Aorta (tissue), 5 donors: ENCODE data around the gene PDZD4. TPM values are rescaled to one million over a fixed set of nuclear protein-coding genes. Genes with fewer than 3 reads are reported as not detected.

Experiments
- ATAC-seq: fragments of 200-7000 bp; cut with Tn5 transposase; one replicate; pipeline ENCODE4 v1.9.1; 2022; ENCODE audit warnings: moderate library complexity; ENCODE audit not compliant: low FRiP score
- DNase-seq, 2 donors: peaks; one replicate each; pipeline ENCODE4 v3.0.0-alpha.2; 2020
- H3K27ac ChIP-seq, 2 donors: one replicate each; pipeline ENCODE4 v1.5.1; 2013; ENCODE audit warnings: low read length in 2 of 2, mild to moderate bottlenecking in 2 of 2, moderate library complexity in 2 of 2, control low read depth in 1 of 2, inconsistent platforms in 1 of 2, low read depth in 1 of 2
- H3K27me3 ChIP-seq, 2 donors: one replicate each; pipeline ENCODE4 v1.6.1; 2013; ENCODE audit warnings: control low read depth in 1 of 2, low read length in 1 of 2, mild to moderate bottlenecking in 1 of 2, moderate library complexity in 1 of 2; ENCODE audit not compliant: insufficient read depth in 2 of 2, control insufficient read depth in 1 of 2
- H3K36me3 ChIP-seq, 2 donors: one replicate each; pipeline ENCODE4 v1.6.1; 2013; ENCODE audit warnings: control low read depth in 1 of 2, low read length in 1 of 2, mild to moderate bottlenecking in 1 of 2; ENCODE audit not compliant: insufficient read depth in 2 of 2, control insufficient read depth in 1 of 2
- H3K4me1 ChIP-seq, 2 donors: one replicate each; pipeline ENCODE4 v1.6.1; 2013; ENCODE audit warnings: low read length in 2 of 2, control low read depth in 1 of 2, mild to moderate bottlenecking in 1 of 2, moderate library complexity in 1 of 2; ENCODE audit not compliant: insufficient read depth in 2 of 2, control insufficient read depth in 1 of 2
- H3K4me3 ChIP-seq, 2 donors: one replicate each; pipeline ENCODE4 v1.5.1; 2013; ENCODE audit warnings: low read length in 2 of 2, control low read depth in 1 of 2, mild to moderate bottlenecking in 1 of 2
- H3K9me3 ChIP-seq: one replicate; pipeline ENCODE4 v1.6.1; 2013; ENCODE audit warnings: mild to moderate bottlenecking, low read length; ENCODE audit not compliant: control insufficient read depth
- WGBS, 2 donors: extraction: QIAGEN DNeasy Blood & Tissue Kit; methylation state at CpG; one replicate each; pipeline ENCODE4 v1.1.7; 2013; 5-methylcytosine and 5-hydroxymethylcytosine counted together
- intact Hi-C, 2 donors: fragments of 100-400 bp; cut with DNase I; formaldehyde crosslinking; loops; one replicate each; pipeline versions ENCODE4 v1.14.2 to v1.15.0; 2022
- polyA plus RNA-seq, 2 donors: library from polyadenylated mRNA; stranded (reverse); fragments of 200-250 nt; gene quantifications; one replicate each; pipeline ENCODE4 v1.2.3, GENCODE V29; 2013
- total RNA-seq, 2 donors: library from RNA; stranded (reverse); fragmentation: NEBNext Ultra II Directional; extraction: Animal tissue kit (Norgen Biotek cat#: 25700); gene quantifications; one replicate each; pipeline ENCODE4 v1.2.1, GENCODE V29; 2021
- donor health status: healthy with polysubstance abuse.
- donor health status: Bipolar disorder and iron deficiency.
- donor health status: DM: no; HTN: no; CAD: no.
- donor health status: DM: no; HTN: no; CAD: no.
- donor health status: DM: yes; HTN: yes; CAD: no.

Gene PDZD4
- total and polyA plus RNA-seq, 4 donors, result 4.4 to 27.3 (median 15.6) TPM

DNA sequence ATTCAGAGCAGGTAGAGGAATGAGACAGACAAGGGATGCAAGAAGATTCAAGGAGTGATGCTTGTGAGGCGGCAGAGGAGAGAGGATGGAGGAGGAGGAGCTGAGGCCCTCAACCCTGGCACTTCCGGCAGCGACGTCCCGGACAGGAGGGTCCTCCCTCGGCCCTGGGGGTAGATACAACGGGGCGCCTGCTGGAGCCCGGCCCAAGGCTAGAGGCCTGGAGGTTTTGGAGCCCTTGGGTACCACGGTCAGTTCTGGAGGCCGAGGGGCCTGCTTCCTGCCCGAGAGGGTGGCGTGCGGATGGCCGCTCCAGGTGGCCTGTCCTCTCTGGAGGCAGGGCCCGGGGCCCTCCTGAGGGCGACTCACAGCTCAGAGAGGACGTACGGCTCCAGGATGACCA is 22.4 kb downstream of the PDZD4 start:
- Histone ChIP-seq H3K27ac (no peak overlapping the region), H3K27me3 (no peaks in the 10 kb centered on the region), H3K9me3 (no peaks in the 10 kb centered on the region), H3K4me3 (no peak overlapping the region), H3K36me3 (no peaks in the 10 kb centered on the region), H3K4me1 (no peaks in the 10 kb centered on the region)
- DNase-seq (no peak), ATAC-seq (no peak)
- intact Hi-C loops, result no loop called here
- 93 to 94% methylated on average over 18 to 19 of the region's 19 CpGs for WGBS, 2 donors

DNA sequence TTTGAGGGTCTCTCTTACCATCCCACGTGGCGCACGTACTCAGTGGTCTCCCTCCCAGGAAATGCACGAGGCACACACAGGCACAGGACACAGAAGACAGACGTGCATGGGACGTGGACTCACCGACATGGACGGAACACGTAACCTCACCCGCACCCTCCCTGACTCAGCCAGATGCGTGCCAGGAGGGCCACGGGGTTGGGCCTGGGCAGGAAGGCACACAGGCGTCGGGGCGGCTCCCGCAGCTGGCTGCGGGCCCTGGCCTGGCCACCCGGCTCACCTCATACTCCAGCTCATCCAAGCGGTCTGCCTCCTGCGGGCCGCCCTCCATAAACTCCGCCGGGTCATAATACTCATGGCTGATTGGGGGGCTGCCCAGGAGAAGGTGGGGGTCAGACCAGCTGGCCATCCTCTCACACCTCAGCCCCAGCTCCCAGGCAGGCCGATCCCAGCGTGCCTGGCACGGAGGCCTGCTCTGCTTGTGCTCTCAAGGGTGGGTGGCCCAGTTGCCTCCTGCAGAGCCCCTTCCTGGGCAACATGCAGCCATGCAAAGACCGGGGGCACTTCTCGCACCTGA is 23.3 kb downstream of the PDZD4 start:
- H3K4me1 ChIP-seq, result no peaks in the 10 kb centered on the region
- no peak for ATAC-seq
- H3K27me3 ChIP-seq, result no peaks in the 10 kb centered on the region
- no peak overlapping the region for H3K4me3 ChIP-seq
- WGBS, 2 donors, result 94 to 95% methylated on average over 26 to 28 of the region's 28 CpGs
- no peak overlapping the region for H3K27ac ChIP-seq
- H3K36me3 ChIP-seq, result no peaks in the 10 kb centered on the region
- DNase-seq, result no peak
- no peaks in the 10 kb centered on the region for H3K9me3 ChIP-seq
- intact Hi-C loops, result no loop called here

DNA sequence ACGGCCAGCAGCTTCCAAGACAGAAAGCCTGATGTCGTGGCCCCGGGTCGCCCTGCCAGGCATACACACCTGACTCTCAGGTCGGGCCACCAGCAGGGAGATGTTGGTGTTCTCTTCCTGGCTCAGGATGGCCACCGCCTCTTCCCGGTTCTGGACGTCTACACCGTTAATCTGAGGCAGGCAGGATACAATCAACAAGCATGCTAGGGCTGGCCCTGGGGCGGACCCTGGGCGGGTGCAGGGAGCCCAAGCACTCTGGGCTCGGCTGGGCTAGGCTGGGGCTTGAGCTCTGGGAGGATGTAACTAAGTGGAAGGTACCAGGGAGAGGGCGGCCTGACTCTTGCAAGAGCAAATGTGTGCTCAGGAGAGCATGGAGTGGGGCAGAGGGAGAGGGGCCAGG is 24.9 kb downstream of the PDZD4 start:
- H3K27me3 ChIP-seq, result no peaks in the 10 kb centered on the region
- WGBS, 2 donors, result 88 to 95% methylated on average over 13 of the region's 13 CpGs
- no peak for DNase-seq
- no peak overlapping the region for H3K27ac ChIP-seq
- H3K4me3 ChIP-seq, result no peak overlapping the region
- no peaks in the 10 kb centered on the region for H3K36me3 ChIP-seq
- no peak for ATAC-seq
- no peaks in the 10 kb centered on the region for H3K4me1 ChIP-seq
- no peaks in the 10 kb centered on the region for H3K9me3 ChIP-seq
- intact Hi-C loops, result no loop called here

DNA sequence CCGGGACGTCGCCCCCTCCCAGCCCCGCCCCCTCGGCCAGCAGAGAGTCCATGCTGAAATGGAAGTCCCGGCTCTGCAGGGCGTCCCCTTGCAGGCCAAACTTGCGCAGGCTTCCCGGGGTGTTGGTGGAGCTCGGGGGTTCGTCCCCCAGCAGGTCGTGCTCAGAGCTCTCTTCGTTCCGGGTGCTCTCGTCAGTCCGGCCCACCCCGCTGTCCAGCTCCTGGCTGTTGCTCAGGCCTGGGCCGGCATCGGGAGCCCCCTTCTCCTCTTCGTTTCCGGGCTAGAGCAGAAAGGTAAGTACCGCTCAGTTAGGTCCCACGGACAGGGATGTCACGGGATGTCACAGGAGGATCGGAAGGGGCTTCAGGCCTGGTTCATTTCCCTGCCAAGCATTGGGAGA is 25.7 kb downstream of the PDZD4 start:
- DNase-seq, result no peak
- Histone ChIP-seq H3K27me3 (no peaks in the 10 kb centered on the region), H3K4me1 (no peaks in the 10 kb centered on the region), H3K9me3 (no peaks in the 10 kb centered on the region), H3K36me3 (no peaks in the 10 kb centered on the region), H3K27ac (no peak overlapping the region), H3K4me3 (no peak overlapping the region)
- ATAC-seq, result no peak
- 93 to 94% methylated on average over 24 to 25 of the region's 25 CpGs for WGBS, 2 donors
- intact Hi-C loops, result no loop called here

DNA sequence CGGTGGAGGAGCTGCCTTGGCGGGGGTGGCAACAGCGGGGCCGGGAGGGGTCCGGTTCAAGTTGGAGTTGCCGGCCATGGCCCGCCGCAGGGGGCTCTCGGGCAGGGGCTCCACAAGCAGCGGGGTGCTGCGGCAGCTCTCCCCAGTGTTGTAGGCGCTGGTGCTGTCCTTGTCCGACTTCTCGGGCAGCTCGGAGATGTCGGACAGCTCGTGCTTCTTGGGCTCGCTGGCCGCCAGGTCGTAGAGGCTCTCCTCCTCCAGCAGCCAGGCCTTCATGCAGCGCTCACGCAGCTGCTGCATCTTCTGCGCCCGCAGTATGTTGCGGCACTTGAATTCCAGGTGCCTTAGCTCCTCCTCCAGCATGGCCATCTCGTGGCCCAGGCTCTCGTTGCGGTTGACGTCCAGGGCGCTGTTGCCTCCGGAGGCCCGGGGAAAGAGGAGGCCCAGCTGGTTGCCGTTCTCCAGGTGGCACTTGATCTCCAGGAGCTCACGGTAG is 26.2 kb downstream of the PDZD4 start:
- Histone ChIP-seq H3K36me3 (no peaks in the 10 kb centered on the region), H3K9me3 (no peaks in the 10 kb centered on the region), H3K4me1 (no peaks in the 10 kb centered on the region), H3K27me3 (no peaks in the 10 kb centered on the region), H3K4me3 (no peak overlapping the region), H3K27ac (no peak overlapping the region)
- intact Hi-C loops, result no loop called here
- 96 to 97% methylated on average over 34 of the region's 34 CpGs for WGBS, 2 donors
- DNase-seq, result no peak
- no peak for ATAC-seq

DNA sequence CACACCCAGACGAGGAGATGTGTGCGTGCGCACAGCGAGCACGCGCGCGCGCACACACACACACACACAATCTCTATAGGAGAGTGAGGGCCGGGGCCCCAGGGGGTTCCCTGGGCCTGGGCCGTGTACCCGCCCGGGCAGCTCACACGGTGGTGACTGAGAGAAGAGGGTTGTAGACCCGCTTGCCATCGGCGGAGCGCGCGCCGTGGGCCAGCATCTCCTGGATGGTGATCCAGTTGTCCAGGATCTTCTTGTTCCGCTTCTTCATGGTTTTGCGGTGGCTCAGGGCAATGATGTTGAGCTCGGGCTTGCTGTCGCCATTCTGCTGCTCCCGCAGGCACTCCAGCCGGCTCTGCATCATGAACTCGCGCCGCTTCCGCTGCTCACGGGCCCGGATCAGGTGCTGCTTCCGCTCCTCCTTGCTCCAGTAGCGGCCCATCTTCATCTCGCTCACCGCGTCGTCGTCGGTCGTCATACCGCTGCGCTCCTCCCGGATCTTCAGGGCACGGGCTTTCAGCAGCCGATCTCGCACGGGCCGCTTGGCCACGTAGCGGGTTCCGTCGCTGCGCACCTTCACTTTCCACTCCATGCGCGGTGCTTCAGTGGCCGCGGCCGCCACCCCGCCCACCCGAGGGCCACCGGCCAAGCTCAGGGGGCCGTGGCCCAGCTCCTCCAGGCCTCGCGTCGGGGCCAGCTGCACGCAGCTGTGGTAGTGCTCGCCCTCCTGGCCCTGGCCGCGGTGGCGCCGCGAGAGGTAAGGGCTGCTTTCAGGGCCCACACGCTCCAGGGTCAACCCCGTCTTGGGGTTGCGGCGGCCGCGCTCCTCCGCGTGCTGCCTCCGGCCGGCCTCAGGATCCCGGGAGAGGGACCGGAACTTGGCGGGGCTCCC is 26.9 kb downstream of the PDZD4 start:
- intact Hi-C loops, result no loop called here
- 95 to 98% methylated on average over 86 to 87 of the region's 87 CpGs for WGBS, 2 donors
- ATAC-seq, result no peak

DNA sequence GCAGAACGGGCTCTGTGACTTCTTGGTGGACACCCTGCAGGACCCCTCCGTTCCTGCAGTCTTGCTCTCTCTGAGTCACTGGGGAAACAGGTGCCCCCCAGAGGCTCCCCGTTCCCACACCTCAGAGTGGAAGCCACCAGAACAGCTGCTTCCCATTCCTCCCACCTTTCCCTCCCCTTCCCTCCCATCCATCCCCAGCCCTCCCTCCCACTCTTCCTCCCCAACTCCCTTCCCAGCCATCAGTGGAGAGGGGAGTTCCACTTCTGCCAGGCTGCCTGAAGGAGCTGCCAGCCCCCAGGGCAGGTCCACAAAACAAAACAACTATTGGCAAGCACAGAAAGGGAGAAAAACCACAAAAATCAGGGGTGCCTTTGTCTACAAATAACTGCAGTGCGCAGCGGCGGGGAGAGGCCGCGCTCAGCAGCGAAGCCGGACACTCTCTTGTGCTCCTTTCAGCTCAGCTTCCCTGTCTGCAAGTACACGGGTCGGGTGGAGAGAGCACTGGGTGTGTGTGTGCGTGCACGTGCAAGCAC is 27.8 kb downstream of the PDZD4 start:
- Histone ChIP-seq H3K4me1 (no peaks in the 10 kb centered on the region), H3K9me3 (no peaks in the 10 kb centered on the region), H3K27me3 (no peaks in the 10 kb centered on the region), H3K4me3 (no peak overlapping the region), H3K36me3 (peaks cover 0 to 3% of the 10 kb centered on the region in 2 donors), H3K27ac (no peak overlapping the region)
- DNase-seq, result no peak
- 84 to 87% methylated on average over 14 of the region's 14 CpGs for WGBS, 2 donors
- intact Hi-C loops, result no loop called here
- no peak for ATAC-seq

More for the DNA sequence above, 26.9 kb downstream of the PDZD4 start:
- no peaks in the 10 kb centered on the region for H3K9me3 ChIP-seq
- no peak overlapping the region for H3K27ac ChIP-seq
- H3K36me3 ChIP-seq, result no peaks in the 10 kb centered on the region
- no peaks in the 10 kb centered on the region for H3K27me3 ChIP-seq
- H3K4me1 ChIP-seq, result no peaks in the 10 kb centered on the region
- no peak overlapping the region for H3K4me3 ChIP-seq
- no peak for DNase-seq

DNA sequence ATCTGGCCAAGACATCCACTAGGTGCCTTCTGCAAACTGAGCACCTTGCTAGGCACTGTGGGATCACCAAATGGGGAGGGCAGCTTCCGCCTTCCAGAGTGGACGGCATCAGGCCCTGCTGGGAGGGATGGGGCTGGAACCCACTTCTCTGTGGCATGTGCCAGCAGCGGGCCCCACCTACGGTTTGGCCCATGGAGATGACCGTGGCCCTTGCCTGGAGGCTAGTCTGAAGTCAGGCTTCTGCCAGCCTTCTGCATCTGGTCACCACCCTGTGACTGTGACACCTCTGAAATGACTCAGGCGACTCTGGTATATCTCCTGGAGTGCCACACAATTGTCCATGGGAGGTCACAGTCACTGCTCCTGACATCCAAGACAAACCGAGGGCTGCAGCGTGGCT is 28.7 kb downstream of the PDZD4 start:
- ATAC-seq, result no peak
- H3K27ac ChIP-seq, result no peak overlapping the region
- peaks cover 0 to 3% of the 10 kb centered on the region in 2 donors for H3K36me3 ChIP-seq
- no peak for DNase-seq
- intact Hi-C loops, result no loop called here
- no peak overlapping the region for H3K4me3 ChIP-seq
- H3K27me3 ChIP-seq, result no peaks in the 10 kb centered on the region
- no peaks in the 10 kb centered on the region for H3K9me3 ChIP-seq
- H3K4me1 ChIP-seq, result no peaks in the 10 kb centered on the region
- WGBS, 2 donors, result 95% methylated on average over 8 of the region's 8 CpGs
